GM18508 (cell line): ENCODE results near the gene SRCIN1.
"Not testable (repeated sequence)": the region's sequence is repeated elsewhere in the genome, so short reads cannot be mapped to it uniquely, and the experiment has no call there.

Source experiments
- ATAC-seq: cut with Tn5 transposase; IDR thresholded peaks from one replicate; pipeline ENCODE4 v1.9.1; 2021; ENCODE audit warnings: moderate number of reproducible peaks; ENCODE audit not compliant: insufficient read depth, unreplicated experiment

Gene SRCIN1

DNA sequence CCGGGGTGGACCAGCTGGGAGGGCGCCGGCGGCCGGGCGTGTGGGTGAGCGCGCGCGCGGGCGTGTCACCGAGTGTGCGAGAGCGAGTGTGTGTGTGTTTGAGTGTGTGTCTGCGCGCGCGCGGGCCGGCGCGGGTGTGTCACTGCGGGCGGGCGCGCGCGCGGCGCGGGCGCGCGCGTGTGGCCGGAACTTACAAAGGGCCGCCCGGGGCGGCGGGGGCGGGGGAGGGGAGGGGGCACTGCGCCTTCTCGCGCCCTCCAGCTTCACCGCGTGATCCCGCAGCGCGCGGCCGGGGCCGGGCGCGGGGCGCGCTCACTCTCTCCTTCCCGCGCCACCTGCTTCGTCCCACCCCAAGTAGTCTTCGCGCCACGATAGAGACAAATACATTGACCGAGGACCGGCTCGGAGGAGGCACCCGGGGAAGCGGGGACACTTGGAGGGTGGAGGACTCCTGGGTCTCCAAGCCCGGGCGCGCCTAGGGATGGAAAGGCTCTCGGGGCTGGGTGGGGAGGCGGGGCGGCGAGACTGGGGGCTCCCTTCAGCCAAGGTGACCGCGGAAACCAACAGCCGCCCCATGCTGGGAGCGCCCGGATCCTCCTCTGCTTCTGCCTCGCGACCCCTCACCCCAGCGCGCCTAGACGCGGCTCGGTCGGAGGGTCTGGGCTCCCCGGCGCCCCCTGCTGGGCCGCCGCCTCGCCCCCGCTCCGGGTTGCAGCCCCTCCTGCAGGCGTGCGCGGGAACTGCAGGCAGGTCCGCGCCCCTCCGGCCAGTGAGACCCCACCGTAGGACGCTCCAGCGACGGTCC is at the start of gene SRCIN1:
Gene SRCIN1 (minus strand): TSS at position 112 of the 805 bp plus-strand sequence. CDS start 247 bp downstream, outside the sequence.
- ATAC-seq = no peak

GRCh38 chr17:38654411-38655398 is 49.0 kb upstream of the SRCIN1 start:
- ATAC-seq = no peak

DNA sequence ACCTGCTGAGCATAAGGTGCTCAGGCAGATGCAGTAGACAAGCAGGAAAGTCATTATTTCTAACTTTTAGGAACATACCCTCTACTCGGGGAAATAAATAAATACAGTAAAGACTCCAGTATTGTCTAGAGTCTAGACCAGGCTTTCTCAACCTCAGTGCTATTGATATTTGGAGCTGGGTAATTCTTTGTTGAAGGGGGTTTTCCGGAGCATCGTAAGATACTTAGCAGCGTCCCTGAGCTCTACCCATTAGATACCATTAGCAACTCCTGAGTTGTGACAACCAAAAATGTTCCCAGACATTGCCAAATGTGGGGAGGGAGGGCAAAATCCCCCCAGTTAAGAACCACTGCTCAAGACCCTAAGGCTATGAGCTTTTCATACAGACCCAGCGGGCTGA is 47.9 kb upstream of the SRCIN1 start:
- no peak for ATAC-seq

DNA sequence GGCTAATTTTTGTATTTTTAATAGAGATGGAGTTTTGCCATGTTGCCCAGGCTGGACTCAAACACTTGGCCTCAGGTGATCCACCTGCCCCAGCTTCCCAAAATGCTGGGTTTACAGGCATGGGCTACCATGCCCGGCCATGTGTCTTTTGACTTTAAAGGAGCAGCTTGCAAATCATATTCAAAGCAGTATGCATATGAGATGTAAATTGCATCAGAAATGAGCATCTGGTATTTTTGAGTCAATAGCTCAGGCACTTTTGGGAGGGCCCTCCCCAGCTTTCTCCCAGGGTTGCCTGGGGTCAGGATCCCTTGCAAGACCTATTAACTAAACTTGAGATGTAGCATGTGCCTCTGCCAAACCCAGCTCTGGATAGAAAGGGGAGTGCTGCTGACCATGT is 47.5 kb upstream of the SRCIN1 start:
- ATAC-seq = no peak

DNA sequence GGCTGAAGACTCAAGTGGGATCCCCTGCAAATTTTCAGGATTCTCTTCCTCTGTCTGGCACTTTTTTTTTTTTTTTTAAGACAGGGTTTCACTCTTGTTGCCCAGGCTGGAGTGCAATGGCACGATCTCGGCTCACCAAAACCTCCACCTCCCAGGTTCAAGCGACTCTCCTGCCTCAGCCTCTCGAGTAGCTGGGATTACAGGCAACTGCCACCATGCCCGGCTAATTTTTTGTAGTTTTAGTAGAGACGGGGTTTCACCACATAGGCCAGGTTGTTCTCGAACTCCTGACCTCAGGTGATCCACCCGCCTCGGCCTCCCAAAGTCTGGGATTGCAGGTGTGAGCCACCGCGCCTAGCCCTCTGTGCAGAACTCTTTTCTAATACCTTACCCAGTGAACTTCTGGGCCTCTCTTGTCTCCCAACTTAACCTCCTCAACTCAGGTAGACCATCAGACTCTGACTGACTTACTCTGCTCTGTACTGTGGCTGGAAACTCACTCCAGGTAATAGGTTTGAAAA is 45.0 kb upstream of the SRCIN1 start:
- not testable (repeated sequence) for ATAC-seq

- no peak for ATAC-seq
Observed at GRCh38 chr17:38637951-38638350, 32.2 kb upstream of the SRCIN1 start.

DNA sequence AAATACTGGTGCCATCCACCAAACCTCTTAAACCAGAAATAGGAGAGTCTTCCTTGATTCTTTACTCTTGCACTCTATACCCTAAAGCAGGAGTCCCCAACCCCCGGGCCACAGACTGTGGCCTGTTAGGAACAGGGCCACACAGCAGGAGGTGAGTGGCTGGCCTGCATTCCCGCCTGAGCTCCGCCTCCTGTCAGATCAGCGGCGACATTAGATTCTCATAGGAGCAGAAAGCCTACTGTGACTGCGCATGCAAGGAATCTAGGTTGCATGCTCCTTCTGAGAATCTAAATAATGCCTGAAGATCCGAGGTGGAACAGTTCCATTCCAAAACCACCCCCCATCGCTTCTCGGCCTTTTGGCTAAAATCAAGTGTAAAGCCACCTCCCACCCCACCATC is 30.3 kb upstream of the SRCIN1 start:
- ATAC-seq = no peak

- no peak for ATAC-seq
Observed at GRCh38 chr17:38632334-38632733, 26.6 kb upstream of the SRCIN1 start.

DNA sequence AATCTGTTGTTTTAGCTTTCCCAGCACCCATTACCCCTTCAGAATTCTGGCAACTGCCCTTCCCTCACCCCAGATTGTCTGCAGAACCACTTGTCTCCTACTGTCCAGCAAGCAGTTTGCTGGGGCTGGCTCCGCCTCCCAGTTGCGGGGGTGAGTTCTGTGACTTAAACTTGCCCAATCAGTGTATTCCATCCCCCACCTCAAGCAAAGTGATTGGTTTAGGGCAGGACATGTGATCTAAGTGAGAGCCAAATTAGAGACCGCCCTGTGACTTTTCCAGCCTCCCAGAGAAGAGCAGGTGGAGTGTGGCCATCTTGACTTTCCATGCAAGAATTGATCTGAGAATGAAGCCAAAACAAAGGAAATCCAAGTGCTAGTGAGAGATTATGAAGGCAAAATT is 22.7 kb upstream of the SRCIN1 start:
- no peak for ATAC-seq

- ATAC-seq = no peak
Observed at GRCh38 chr17:38627957-38628356, 22.2 kb upstream of the SRCIN1 start.

- ATAC-seq = not testable (repeated sequence)
Observed at GRCh38 chr17:38626606-38627226, 21.0 kb upstream of the SRCIN1 start.

DNA sequence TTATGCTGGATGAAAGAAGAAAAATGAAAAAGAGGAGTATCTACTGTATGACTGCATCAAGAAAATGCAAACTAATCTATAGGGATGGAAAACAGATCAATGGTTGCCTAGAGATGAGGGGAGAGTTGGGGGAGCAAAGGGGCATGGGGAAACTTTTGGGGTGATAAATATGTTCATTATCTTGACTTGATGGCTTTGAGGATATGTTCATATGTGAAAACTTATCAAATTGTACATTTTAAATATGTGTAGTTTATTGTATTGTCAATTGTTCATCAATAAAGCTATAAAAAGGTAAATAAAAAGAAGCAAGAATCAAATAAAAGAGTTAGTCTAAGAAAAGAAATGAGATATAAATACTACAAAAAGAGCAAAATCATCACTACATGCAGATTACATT is 19.7 kb upstream of the SRCIN1 start:
- no peak for ATAC-seq

DNA sequence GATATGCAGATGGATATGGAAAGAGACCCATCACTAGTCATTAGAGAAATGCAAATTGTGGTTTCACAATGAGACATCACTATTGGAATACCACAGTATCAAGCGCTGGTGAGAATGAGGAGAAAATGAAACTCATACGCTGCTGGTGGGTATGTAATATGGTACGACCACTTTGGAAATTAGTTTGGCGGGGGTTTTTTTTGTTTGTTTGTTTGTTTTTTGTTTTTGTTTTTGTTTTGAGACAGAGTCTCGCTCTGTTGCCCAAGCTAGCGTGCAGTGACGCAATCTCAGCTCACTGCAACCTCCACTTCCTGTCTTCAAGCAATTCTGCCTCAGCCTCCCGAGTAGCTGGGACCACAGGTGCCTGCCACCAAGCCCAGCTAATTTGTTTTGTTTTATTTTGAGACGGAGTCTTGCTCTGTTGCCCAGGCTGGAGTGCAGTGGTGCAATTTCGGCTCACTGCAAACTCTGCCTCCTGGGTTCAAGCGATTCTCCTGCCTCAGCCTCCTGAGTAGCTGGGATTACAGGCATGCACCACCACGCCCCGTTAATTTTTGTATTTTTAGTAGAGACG is 19.1 kb upstream of the SRCIN1 start:
- not testable (repeated sequence) for ATAC-seq

DNA sequence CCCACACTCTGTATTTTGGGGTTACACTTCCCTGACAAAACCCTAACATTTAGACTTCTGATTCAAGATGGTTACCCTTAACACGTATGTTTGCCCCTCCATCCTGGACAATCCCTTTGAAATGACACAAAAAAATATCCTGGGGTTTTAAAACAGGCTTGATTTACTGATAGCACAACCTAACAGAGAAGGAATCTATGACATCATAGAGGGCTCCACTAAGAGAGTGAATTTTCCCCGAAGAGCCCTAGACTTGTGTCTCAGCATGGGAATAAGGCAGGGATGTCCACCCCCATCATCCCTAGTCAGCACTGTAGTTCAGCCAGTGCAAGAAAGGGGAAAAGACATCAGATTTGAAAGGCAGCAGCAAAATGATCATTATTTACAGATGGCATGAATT is 15.8 kb upstream of the SRCIN1 start:
- ATAC-seq = no peak

DNA sequence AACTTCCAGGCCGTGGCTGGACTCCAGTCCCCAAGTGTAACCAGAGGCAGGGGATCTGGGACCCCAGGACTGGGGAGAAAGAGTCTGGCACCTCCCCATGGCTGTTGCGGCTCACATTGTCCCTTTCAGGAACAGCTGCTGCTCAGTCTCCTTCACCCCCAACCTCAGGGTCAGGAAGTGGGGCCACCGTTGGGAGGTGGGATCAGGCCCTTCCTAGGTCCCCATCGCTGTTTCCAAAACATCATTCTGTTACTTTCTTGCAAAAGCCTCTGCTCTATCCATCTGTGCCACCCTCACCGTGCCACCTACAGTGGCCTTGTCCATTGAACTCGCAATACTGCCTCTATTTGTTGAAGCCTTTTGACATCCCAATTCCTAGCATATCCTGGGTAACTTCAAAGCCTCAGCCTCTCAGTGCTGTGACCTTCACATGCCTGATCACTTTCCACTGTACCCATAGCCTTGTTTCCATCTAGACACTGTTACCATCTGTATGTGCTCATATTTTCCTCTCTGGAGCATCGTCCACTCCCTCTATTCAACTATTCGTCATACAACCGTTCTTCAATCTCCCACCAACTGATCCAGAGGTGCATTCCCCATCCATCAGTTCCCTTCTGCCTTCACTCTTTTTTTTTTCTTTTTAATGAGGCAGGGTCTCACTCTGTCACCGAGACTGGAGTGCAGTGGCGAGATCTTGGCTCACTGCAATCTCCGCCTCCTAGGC is 15.0 kb upstream of the SRCIN1 start:
- no peak for ATAC-seq

- no peak for ATAC-seq
Observed at GRCh38 chr17:38619937-38620550, 14.3 kb upstream of the SRCIN1 start.

GRCh38 chr17:38619451-38619795 is 13.7 kb upstream of the SRCIN1 start:
- ATAC-seq = no peak

GRCh38 chr17:38617967-38618760 is 12.4 kb upstream of the SRCIN1 start:
- no peak for ATAC-seq
